H7 (cell line): ENCODE results near the gene THRB. TPM values are rescaled to one million over a fixed set of nuclear protein-coding genes. Genes with fewer than 3 reads are reported as not detected.

Experiments
- DNase-seq: peaks from one replicate; pipeline ENCODE4 v3.0.0; 2012
- H3K27me3 ChIP-seq: 2 replicates; pipeline ENCODE4 v1.6.0; 2011; ENCODE audit warnings: mild to moderate bottlenecking, low read length; ENCODE audit not compliant: control insufficient read depth, insufficient read depth
- H3K36me3 ChIP-seq: replicated peaks from 2 replicates; pipeline ENCODE4 v1.5.1; 2011; ENCODE audit warnings: low read length; ENCODE audit not compliant: control insufficient read depth, insufficient read depth
- H3K4me3 ChIP-seq: 2 replicates; pipeline ENCODE4 v1.5.1; 2011; ENCODE audit warnings: low read depth, mild to moderate bottlenecking, control low read depth, low read length, moderate library complexity; ENCODE audit not compliant: insufficient read depth
- total RNA-seq: library from RNA; depleted of rRNA; stranded (reverse); fragments of >200 nt; shearing (Covaris generic); gene quantifications from 2 replicates; pipeline ENCODE4 v1.2.3, GENCODE V29; 2014

The THRB gene
- total RNA-seq, 1 experiment from 2014 or later = 1.0 TPM

DNA sequence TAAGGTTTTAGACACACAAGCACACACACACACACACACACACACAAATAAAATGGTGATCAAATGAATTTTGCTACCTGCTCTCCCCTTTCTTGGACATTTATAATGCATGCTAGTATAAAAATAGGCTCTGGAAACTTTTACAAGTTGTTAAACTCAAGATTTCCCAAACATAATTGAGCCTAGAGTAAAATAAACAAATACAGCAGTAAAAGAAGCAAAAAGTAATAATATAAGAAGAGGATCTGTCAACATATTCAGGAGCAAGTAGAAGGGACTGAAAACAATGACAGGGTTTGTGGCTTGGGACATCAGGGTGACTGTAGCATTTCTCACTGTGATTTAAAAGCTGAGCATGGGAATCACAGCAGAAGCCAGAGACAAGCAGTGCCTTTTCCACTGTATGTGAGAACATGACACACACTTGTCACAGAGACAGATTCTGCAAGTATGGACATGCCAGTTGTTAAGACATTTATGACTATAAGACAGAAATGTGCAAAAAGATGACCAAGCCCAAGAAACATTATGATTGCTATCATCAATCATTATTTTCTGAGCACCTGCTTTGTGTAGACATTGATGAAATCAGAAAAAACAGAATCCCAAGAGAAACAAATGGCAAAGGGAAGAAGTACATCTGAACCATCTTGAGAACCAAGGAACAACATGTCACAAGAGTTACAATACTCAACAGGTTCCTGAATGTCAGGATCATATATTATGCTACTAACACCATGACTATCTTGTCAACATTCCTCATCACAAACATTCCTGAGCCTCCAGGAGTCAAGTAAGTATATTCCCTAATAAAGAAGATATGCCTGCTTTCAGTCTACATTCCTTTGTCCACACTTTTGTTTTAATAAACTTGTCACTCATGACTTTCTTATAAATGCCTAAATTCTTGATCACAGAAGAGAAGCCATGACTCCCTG lies 7.1 kb downstream of the THRB start:
- Histone ChIP-seq H3K36me3 (no peaks in the 10 kb centered on the region), H3K27me3 (peaks cover 3% of the 10 kb centered on the region), H3K4me3 (no peak overlapping the region)
- no peak for DNase-seq

DNA sequence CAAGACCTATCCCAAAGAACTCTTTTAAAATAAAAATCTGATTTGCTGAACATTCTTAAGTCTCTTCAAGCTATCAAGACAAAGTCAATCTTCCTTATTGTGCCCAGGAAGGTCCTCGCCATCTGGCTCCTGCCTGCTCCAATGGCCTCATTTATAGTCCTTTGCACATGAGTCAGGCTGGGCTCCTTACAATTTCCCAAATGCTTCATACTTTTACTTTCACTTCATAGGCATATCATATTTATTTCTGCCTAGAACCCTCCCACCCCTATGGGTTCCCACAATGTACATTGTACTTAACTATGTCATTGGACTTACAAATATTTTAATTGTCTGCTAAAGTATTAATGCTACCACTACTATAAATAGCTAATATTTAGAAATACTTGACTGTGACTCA lies 9.1 kb downstream of the THRB start:
- DNase-seq = no peak
- no peaks in the 10 kb centered on the region for H3K36me3 ChIP-seq
- H3K4me3 ChIP-seq = no peak overlapping the region
- H3K27me3 ChIP-seq = no peaks in the 10 kb centered on the region

DNA sequence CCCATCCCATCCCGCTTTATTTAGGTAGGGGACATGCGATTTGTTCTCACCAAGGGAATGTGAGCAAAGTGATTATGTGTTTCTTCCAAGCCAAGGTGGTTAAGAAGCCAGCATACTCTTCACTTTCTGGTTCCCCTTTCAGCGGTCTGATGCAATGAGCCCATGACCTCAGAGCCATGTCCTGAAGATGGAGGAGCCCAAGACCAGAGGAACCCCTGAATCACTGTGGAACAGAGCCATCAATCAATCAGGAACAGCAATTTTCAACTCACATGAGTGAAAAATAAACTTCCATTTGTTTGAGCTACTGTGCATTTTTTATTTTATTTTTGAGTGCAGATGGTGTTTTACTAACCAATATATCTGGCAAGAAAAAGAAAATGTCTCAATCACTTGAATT lies 10.8 kb downstream of the THRB start:
- H3K4me3 ChIP-seq = no peak overlapping the region
- no peaks in the 10 kb centered on the region; the same call in 1 of the 2 replicates for H3K27me3 ChIP-seq
- DNase-seq = no peak
- no peaks in the 10 kb centered on the region for H3K36me3 ChIP-seq

DNA sequence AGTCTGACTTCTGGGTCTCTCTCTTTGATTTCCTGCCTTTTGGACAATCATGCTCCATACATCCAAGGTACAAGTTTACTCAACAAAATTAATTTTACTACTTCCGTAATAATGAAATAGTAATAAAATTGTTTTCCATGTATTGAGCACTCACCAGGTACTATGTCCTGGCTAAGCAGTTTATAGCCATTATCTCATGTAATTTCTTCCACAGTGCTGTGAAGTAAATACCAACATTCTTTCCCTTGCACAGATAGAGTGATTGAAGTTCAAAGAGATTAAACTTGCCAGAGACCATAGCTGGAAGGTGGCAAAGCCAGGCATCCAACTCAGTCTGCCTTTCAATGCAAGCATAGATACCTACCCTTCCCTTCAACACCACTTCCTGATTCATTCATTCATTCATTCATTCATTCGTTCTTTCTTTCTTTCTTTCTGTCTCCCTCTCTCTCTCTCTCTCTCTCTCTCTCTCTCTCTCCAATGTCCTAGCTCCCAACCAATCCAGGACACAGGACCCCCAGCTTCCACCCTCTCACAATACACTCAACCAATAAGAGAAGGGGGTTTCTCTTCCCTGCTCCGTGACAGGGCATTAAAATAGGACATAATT lies 12.4 kb downstream of the THRB start:
- no peak for DNase-seq
- Histone ChIP-seq H3K36me3 (no peaks in the 10 kb centered on the region), H3K27me3 (no peaks in the 10 kb centered on the region; the same call in 1 of the 2 replicates), H3K4me3 (no peak overlapping the region)

DNA sequence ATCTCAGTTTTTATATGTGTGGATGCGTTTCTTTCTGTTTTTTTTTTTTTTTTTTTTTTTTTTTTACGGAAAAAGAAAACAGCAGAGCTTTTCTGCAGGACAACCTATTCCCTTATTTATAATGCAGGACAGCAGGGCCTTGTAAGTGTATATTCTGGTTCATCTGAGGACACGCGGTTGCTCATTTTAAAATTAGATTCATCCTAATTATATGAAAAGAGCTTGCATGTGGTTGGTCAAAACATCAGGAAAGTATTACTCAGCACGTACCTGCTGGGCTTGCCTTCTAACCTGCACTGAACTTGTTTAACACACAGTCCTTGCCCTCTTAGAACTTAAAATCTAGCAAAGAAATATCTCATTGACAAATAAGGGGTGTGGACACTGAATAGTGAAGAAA lies 13.5 kb downstream of the THRB start:
- Histone ChIP-seq H3K36me3 (no peaks in the 10 kb centered on the region), H3K27me3 (no peaks in the 10 kb centered on the region; the same call in 1 of the 2 replicates), H3K4me3 (no peak overlapping the region)
- no peak for DNase-seq

DNA sequence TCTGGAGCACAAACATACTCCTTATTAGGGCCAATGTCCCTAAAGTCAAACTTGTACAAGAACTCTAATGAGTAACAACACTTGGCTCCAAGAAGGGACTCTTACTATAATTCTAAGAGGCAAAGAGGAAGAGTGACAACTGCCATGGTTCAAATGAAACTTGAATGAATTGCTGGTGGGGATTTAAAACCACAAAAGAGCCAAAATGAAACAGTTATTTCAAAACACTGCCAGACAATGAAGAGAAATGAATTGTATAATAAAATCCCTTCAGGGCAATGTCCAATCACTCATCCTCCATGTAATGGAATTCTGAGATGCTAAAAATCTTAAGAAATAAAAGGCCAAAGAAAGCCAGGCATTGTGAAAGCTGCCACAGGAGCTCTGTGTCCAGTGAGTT lies 14.2 kb downstream of the THRB start:
- no peaks in the 10 kb centered on the region; the same call in 1 of the 2 replicates for H3K27me3 ChIP-seq
- no peaks in the 10 kb centered on the region for H3K36me3 ChIP-seq
- H3K4me3 ChIP-seq = no peak overlapping the region
- DNase-seq = no peak

DNA sequence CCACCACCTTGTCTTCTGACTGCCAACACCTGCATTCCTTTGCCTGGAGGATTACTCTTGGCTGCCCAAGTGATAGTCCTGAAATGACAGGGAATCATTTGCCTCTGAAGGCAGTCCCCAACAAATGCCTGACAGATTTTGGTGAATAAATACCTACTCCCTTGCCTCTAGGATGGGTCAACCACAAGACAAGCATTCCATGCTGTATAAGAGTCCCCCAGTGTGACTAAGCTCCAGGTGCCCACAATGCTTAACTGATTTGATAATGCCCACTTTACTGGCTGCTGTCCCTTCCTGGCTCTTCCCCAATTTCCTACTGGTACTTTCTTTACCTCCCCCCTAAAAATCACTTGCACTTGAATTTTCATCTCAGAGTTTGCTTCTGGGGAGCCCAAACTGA lies 14.8 kb downstream of the THRB start:
- Histone ChIP-seq H3K4me3 (no peak overlapping the region), H3K27me3 (no peaks in the 10 kb centered on the region; the same call in 1 of the 2 replicates), H3K36me3 (no peaks in the 10 kb centered on the region)
- DNase-seq = no peak

DNA sequence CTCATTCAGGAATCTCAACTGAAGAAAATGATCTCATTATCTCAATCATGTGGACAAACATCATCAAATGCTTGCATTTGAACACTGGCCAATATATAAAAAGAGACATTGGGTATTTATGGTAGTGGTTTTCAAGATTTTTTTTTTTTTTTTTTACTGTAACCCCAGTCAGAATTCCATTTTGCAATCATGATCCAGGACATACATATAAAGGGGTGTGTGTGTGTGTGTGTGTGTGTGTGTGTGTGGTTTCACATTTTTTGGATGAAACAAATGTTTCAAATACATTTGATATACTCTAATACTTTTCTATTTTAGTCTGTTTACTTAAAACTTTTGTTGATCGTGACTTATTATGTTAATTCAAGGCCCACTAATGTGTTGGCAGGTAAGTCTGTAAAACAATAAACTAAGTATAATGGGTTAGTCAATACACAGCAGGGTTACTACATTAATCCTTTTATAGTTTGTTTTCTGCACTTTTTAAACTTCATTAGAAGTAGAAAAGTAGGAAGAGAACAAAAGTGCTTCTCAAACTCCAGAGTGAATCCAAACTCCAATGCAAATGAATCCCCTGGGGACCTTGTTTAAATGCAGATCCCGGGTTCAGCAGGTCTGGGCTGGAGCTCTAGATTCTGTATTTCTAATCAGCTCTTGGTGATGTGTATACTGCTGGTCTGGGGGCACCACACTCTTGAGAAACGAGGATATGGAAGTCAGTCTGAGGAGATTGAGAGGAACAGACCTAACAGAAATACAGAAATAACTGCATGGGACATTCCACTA lies 17.6 kb downstream of the THRB start:
- no peaks in the 10 kb centered on the region for H3K36me3 ChIP-seq
- DNase-seq = peak; percentile 56
- no peaks in the 10 kb centered on the region; the same call in 1 of the 2 replicates for H3K27me3 ChIP-seq
- no peak overlapping the region for H3K4me3 ChIP-seq

DNA sequence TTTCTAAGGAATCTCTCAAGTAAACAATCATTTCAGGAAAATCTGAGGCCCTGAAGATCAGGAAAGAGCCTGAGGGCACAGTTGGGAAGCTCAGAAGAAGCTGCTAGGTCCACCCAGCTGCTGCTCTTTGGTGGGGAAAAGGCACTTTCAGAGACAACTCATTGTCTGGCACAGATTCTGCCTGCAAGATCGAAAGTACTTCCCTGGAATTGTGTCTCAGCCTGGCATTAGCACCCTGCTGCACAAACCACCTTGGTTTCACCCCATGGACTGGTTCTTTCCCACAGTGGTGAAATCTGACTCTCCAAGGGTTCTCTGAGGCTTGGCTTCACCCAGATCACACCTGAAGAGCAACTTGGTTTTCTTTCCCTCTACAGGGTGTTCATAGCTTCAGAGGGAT lies 18.7 kb downstream of the THRB start:
- Histone ChIP-seq H3K27me3 (no peaks in the 10 kb centered on the region; the same call in 1 of the 2 replicates), H3K4me3 (no peak overlapping the region), H3K36me3 (no peaks in the 10 kb centered on the region)
- DNase-seq = no peak

DNA sequence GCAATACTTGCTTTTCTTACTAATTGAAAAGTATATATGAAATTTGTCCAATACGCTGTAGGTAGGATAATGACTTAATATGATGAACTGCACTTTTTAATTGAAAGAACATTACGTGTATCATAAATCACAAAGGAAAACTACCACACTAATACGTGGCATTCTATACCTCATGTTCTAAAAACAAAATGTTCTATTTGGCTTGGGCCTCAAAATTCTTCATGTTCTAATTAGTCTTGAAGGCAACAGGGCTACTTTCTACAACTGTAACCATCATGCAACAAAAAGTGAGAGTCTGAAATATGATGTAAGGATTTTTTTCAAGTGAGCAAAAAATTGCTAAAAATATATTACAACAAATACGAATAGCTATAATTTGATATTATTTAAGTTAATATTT lies 19.8 kb downstream of the THRB start:
- H3K4me3 ChIP-seq = no peak overlapping the region

DNA sequence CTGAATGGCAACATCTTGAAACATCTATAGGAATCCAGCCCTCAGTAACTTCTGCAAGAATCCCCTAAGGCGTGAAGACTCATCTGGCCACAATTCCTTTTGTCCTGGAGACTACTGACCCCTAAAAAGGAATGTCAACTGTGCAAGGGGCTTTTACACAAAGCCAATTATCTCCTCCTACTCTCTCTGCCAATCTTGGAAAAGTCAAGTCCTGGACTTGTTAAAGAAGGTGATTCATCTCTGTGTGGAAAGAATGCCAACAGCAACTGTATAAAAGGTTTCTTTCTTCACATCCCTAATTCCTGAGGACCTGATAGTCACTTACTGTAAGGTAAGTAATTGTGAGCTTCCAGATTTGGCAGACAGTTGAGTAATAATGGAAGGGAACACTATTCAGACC lies 22.3 kb downstream of the THRB start:
- Histone ChIP-seq H3K36me3 (no peaks in the 10 kb centered on the region), H3K27me3 (no peaks in the 10 kb centered on the region), H3K4me3 (no peak overlapping the region)
- DNase-seq = no peak

More for the DNA sequence above, 19.8 kb downstream of the THRB start:
- DNase-seq = no peak
- H3K36me3 ChIP-seq = no peaks in the 10 kb centered on the region
- H3K27me3 ChIP-seq = no peaks in the 10 kb centered on the region; the same call in 1 of the 2 replicates

DNA sequence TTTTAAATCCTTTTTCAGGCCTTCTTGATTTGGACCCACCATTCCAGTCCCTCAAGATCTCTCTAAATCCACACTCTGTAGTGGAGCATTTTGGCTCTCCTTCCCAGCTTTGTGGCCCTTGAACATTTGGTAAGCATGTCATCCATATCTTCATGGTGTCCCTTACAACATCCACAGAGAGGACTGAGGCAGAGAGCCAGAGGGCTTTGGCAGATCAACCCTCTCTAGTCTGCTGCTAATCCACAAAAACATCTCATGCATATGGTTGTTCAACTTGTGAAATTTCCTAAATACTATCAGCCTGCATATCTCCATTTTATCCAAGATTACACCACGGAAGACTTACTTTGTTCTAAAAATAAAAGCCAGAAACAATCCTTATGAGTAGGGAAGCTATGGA lies 23.2 kb downstream of the THRB start:
- DNase-seq = no peak
- H3K27me3 ChIP-seq = no peaks in the 10 kb centered on the region
- no peak overlapping the region for H3K4me3 ChIP-seq
- no peaks in the 10 kb centered on the region for H3K36me3 ChIP-seq

DNA sequence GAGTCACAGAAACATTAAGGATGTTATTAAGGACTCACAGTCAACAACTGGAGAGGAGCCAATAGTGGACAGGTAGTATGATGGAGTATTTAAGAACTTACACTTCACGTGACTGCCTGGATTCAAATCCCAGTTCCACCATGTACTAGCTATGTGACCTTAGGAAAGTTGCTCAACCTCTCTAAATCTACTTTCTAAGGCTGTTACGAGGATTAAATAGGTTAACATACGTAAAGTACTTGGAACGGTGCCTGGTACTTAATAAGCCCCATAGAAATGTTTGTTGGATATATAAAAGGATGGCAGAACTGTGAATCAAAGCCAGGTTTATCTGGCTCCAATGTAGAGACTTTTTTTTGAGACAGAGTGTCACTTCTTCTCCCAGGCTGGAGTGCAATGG lies 24.4 kb downstream of the THRB start:
- no peak overlapping the region for H3K4me3 ChIP-seq
- no peak for DNase-seq
- H3K36me3 ChIP-seq = no peaks in the 10 kb centered on the region
- no peaks in the 10 kb centered on the region for H3K27me3 ChIP-seq

DNA sequence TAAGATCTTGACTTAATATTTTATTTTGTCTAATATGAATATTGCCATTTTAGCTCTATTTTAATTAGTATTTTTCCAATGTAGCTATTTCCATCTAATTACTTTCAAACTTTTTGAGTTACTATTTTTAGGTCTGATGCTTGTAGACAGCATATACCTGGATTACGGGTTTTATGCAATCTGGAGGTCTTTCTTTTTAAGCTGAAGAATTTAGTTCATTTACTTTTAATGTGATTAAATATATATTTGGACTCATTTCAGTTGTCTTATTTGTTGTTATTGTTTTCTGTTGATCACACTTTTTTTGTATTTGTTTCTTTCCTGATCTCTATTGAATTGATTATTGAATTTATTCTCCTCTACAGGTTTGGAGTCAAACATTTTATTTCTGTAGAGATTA lies 30.3 kb downstream of the THRB start:
- H3K36me3 ChIP-seq = no peaks in the 10 kb centered on the region
- DNase-seq = no peak
- no peaks in the 10 kb centered on the region for H3K27me3 ChIP-seq
- no peak overlapping the region for H3K4me3 ChIP-seq
